ENCODE data around the gene WDCP.
"Not testable (repeated sequence)": the region's sequence is repeated elsewhere in the genome, so short reads cannot be mapped to it uniquely, and the experiment has no call there.

The WDCP gene

DNA sequence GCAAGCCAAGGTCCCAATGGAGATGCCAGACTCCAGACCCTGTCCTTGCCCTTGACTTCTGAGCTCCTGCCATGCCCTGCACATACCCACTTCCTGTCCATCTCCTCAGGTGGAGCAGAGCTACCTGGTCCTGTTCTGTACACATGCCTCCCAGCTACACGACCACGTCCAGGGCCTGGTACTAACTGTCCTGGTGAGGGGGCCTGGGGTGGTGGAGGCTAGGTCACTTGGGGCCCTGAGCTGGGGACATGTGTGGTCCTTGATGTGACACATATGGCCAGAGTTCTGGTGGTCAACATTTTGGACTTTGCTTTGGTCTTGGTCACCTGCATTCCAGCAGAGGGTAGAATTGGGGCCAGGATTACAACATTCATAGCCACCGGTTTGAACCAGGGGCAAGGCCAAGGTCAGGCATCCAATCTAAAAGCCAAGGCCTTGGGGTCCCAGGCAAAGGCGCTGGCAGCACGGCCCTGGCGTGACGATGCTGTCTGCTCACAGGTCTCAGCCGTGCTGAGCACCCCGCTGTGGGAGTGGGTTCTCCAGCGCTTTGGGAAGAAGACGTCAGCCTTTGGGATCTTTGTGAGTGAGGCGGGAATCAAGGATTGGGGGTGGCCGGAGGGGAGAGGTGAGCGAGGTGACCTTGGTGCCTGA is 24.7 kb downstream of the WDCP start:
- DNase-seq (ENCODE audit: low spot score), result no peak

GRCh38 chr2:24021122-24021998 is 25.8 kb downstream of the WDCP start:
- DNase-seq (ENCODE audit: low spot score), result no peak

DNA sequence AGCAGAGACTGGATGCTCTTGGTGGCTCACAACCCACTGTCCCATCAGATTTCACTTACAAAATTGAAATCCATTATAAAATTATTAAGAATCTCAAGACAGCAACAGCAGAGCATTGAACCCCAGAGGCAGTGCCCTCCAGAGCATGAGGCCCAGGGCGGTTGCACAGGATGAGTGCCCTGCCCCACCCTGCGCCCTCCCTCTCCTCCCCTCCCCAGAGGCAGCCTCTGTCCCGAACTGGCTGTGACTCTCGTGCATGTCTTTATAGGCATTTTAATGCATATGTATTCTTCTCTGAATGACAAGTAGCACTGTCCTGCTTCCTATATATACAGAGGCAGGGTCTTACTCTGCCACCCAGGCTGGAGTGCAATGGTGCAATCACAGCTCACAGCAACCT is 26.9 kb downstream of the WDCP start:
- DNase-seq (ENCODE audit: low spot score), result no peak

- no peak for DNase-seq (ENCODE audit: low spot score)
Observed at GRCh38 chr2:24019729-24020128, 27.5 kb downstream of the WDCP start.

- no peak for DNase-seq (ENCODE audit: low spot score)
Observed at GRCh38 chr2:24018241-24018640, 28.9 kb downstream of the WDCP start.

DNA sequence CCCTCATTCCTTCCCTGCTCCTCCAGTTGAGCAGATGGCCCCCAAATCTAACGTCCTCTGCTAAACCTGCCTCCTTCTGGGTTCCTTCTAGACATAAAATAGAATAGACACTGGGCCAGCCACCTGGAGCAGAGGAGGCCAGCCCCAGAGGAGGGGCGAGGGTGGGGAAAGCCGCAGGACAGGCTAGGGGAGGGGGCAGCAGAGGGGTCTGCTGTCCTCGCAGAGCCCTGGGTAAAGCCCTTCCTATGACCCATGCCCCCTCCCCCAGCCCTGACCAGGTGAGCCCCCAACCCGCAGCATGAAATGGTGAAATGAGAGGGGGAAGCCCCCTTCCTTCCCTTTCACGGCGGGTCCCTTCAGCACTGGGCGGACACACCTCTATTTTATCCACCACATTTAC is 29.5 kb downstream of the WDCP start:
- no peak for DNase-seq (ENCODE audit: low spot score)

- DNase-seq (ENCODE audit: low spot score), result no peak
Observed at GRCh38 chr2:24016853-24017703, 30.1 kb downstream of the WDCP start.

GRCh38 chr2:24016376-24016761 is 30.8 kb downstream of the WDCP start:
- DNase-seq (ENCODE audit: low spot score), result no peak

DNA sequence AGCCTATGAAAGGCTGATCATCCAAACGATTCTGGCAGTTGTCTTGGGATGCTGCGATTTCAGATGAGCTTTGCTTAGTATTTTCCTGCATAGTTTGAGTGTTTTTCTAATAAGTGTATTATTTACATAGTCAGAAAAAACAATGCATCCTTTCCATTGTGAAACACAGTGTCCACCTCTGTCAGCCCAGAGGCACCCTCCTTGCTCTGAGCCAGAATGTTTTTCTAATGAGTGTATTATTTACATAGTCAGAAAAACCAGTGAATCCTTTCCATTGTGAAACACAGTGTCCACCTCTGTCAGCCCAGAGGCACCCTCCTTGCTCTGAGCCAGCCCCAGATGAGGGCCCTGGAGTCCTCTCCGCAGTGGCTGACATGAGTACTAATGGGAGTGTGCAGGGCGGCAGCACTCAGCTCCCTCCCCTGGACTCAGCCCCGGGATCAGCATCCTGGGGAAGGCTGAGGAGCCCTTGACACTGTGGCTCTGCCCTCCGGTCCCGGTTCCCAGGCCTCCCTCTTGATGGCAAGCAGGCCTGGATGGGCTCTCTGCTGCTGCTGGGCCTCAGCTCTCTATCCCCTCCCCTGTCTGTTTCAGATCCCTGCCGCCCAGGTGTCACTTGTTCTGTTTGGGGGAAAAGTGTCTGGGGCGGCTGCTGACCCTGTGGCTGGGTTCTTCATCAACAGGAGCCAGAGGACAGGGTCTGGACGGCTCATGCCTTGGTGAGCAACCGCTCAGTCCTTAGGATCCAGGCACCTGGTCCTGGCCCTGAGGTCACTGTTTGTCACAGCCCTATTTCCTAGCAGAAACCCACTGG is 31.4 kb downstream of the WDCP start:
- peak; percentile 58 for DNase-seq (ENCODE audit: low spot score)

DNA sequence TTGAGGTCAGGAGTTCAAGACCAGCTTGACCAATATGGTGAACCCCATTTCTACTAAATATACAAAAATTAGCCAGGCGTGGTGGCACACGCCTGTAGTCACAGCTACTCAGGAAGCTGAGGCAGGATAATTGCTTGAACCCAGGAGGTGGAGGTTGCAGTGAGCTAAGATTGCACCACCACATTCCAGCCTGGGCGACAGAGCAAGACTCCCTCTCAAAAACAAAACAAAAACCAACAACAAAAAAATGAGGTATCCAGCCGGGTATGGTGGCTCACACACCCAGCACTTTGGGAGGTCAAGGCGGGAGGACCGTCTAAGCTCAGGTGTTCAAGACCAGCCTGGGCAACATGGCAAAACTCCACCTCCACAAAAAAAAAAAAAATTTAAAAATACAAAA is 32.3 kb downstream of the WDCP start:
- DNase-seq (ENCODE audit: low spot score), result not testable (repeated sequence)

DNA sequence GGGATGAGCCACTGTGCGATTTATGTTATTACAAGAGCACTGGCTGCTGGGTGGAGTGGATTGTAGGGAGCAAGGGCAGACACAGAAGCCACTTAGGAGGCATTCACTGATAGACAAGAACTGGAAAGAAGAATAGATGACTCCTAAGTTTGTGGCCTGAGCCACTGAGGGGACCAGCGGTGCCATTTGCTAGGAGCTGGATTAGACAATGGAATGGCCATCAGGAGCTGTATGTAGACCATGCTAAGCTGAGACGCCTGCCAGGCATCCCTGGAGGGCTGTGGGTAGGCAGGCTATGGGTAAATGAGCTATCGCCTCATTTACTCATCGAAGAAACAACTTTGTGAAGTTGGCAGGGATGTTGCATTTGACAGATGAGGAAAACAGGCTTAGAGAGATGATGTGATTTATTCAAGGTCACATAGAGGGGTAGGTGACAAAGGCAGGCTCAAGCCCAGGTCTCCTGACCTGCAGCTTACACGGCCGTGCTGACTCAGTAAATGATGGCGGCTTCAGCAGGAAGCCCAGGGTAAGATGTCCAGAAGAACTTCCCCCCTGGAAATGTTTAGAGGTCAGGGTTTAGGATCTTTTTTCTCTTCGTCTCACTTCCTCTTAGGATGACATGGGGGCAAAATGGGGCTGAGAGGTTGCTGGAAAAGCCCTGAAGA is 34.5 kb downstream of the WDCP start:
- DNase-seq (ENCODE audit: low spot score), result no peak

DNA sequence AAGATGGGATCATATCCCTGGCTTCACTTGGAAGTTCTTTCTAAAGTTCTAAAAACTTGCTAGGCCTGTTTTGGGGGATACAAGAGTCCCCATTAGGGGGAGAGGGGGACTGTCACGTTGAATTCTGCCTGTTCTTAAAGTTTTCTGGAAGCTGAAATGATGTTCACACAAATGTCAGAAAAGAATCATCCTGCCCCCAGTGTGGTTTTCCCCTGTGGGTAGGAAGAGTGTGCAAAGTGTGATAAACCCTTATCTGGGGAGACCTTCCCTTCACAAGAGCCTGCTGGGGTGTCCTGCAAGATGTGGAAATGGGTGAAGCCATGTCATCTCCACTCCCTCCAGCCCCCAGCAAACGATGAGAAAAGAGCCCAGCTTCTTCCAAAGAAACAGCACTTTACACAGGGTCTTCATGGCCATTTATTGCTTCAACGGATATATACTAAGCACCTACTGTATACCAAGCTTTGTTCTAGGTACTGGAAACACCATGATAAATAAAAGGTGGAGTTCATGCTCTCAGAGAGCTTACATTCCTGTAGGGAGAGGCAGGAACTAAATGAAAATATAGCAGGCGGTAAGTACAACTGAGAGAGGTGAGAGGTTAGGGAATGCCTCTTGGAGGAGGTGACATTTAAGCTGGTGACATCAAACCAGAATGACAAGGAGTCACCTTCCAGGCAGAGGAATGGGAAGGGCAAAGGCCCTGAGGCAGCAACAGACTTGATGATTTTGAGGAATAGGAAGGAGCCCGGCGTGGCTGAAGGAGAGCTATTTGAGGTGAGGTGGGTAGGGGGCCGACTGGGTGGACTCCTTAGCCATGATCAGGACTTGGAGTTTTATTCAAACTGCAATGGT is 35.7 kb downstream of the WDCP start:
- DNase-seq (ENCODE audit: low spot score), result no peak

- DNase-seq (ENCODE audit: low spot score), result no peak
Observed at GRCh38 chr2:24010477-24011249, 36.5 kb downstream of the WDCP start.

DNA sequence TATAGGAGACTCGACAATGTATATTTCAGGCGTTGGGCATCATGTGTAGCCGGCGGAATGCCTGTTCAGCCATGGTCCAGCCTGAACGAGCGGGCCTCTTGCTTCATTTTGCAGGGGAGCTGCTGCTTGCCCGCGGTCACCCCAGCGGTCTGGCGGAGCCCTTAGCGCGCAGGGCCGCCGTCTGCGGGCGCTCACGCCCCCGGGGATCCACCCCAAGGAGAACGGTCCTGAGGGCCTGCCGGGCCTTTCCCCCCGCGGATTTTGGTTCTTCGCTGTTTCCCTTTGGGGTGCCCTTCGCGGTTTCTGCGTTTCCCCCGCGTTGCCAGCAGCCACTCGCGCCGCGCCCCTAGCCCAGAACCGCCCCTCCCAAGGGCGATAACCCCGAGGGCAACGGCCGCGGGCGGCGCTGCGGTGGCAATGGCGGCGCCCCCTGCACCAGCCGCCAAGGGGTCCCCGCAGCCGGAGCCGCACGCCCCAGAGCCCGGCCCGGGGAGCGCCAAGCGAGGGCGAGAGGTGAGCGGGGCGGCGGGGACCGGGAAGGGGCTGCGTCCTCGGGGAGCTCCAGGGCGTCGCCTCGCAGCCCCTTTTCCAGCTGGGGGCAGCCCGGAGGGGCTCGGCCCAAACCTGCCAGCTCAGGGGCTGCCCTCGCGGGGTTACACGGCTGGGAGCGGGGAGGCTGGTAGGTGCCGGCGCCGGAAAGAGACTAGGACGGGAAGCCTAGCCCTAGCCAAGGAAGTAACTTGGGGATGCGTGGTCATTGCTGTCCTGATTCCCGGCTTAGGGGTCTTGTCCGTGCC is 37.3 kb downstream of the WDCP start, which contains the start of gene MFSD2B:
TSS of gene MFSD2B (plus strand) at position 406 of the 797 bp plus-strand sequence. CDS start at position 418, 12 bp downstream.
- no peak for DNase-seq (ENCODE audit: low spot score)

GRCh38 chr2:24009367-24009679 is 37.9 kb downstream of the WDCP start:
- DNase-seq (ENCODE audit: low spot score), result no peak

- DNase-seq (ENCODE audit: low spot score), result peak; percentile 27
Observed at GRCh38 chr2:24008672-24009366, 38.4 kb downstream of the WDCP start.

- no peak for DNase-seq (ENCODE audit: low spot score)
Observed at GRCh38 chr2:24007693-24008092, 39.5 kb downstream of the WDCP start.

GRCh38 chr2:23994567-23994966 is 52.6 kb downstream of the WDCP start:
- DNase-seq (ENCODE audit: low spot score), result no peak

All from LoVo (cell line).